ENCODE data around the gene NCAN. TPM values are rescaled to one million over a fixed set of nuclear protein-coding genes. Genes with fewer than 3 reads are reported as not detected.

Gene NCAN
- total RNA-seq, 2 donors from 2014 or later = 0.05 TPM; not detected in 1

DNA sequence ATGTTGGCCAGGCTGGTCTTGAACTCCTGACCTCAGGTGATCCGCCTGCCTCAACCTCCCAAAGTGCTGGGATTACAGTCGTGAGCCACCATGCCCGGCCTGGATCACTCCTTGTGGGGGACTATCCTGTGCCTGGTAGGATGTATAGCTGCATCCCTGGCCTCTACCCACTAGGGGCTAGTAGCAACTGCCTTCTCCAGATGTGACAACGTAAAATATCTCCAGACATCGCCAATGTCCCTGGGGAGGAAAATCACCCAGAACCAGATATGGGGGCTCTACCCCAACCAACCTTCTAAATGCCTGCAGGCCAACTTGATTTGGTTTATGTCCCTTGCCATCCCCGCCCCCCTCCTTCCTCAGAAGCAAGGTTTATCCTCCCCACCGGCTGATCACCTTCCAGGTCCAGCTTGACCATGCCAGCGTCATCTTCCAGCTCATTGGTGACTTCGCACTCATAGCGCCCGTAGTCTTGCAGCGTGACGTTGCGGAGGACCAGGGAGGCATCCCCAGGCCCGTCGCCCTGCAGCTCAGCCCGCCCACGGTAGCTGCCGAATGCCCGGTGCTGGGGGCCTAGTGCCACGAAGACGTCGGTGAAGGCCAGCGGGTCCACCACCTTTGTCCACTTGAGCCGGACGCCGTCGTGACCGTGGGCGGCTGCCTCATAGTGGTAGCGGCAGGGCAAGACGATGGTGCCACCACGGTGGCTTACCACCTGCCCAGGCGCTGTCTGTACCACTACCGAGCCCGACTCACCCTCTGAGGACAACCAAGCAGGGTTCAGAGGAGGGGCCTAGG, 48.9 kb downstream of the NCAN start:
- Histone ChIP-seq H3K36me3 (no peaks in the 10 kb centered on the region), H3K27me3 (peaks cover 24% of the 10 kb centered on the region), H3K4me1 (no peaks in the 10 kb centered on the region), H3K9me3 (no peaks in the 10 kb centered on the region), H3K9ac (ENCODE audit: low read depth in 2 of 2, low read length in 2 of 2) (no peak overlapping the region), H3K27ac (no peak overlapping the region), H3K4me3 (no peak overlapping the region)
- intact Hi-C loops (cut with DNase I) = no loop called here
- TF ChIP-seq, protein P1, sequence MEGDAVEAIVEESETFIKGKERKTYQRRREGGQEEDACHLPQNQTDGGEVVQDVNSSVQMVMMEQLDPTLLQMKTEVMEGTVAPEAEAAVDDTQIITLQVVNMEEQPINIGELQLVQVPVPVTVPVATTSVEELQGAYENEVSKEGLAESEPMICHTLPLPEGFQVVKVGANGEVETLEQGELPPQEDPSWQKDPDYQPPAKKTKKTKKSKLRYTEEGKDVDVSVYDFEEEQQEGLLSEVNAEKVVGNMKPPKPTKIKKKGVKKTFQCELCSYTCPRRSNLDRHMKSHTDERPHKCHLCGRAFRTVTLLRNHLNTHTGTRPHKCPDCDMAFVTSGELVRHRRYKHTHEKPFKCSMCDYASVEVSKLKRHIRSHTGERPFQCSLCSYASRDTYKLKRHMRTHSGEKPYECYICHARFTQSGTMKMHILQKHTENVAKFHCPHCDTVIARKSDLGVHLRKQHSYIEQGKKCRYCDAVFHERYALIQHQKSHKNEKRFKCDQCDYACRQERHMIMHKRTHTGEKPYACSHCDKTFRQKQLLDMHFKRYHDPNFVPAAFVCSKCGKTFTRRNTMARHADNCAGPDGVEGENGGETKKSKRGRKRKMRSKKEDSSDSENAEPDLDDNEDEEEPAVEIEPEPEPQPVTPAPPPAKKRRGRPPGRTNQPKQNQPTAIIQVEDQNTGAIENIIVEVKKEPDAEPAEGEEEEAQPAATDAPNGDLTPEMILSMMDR (IDR thresholded peaks at IDR 0.05) = no peak
- DNase-seq = no peak

DNA sequence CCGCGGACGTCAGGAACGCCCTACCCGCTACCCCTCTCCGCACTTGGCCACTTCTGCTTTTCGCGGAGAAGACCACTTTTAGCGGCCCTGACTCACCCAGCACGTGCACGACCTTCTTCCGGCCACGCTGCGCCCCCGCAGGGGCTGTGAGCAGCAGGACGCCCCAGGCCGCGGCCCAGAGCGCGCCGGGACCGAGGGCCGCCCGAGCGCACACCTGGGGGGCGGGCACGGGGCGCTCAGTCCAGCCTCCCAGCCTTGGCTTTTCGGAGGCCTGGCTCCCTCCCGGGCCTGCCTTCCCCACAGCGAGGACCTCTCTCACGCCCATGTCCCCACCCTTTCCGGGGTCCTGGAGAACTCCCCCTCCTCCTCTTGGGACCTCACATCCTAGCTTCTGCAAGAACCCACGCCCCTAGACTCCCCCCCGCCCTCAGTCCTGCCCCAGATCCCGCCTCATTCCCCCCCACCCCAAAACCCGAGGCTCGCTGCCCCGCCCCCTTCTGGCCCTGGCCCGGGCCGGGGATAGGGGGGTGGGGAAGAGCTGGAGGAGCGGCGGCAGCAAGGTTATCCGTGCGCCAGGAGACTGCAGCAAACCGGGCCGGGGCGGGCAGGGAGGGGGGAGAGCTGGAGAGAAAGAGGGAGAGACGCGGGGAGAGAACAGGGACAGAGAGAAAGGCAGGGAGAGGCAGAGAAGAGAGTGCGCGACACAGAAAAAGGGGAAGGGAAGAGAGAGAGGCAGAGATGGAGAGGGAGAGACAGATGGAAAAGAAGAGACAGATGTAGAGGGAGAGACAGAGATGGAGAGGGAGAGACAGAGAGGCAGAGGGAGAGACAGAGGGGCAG, 49.8 kb downstream of the NCAN start:
- no peak overlapping the region for H3K4me3 ChIP-seq
- H3K9me3 ChIP-seq = no peaks in the 10 kb centered on the region
- H3K9ac ChIP-seq (ENCODE audit: low read depth in 2 of 2, low read length in 2 of 2) = no peak overlapping the region
- DNase-seq = no peak
- H3K36me3 ChIP-seq = no peaks in the 10 kb centered on the region
- no peaks in the 10 kb centered on the region for H3K4me1 ChIP-seq
- no peak overlapping the region for H3K27ac ChIP-seq
- peaks cover 24% of the 10 kb centered on the region for H3K27me3 ChIP-seq
- intact Hi-C loops (cut with DNase I) = no loop called here
- TF ChIP-seq, protein P1 (IDR thresholded peaks at IDR 0.05) = no peak

DNA sequence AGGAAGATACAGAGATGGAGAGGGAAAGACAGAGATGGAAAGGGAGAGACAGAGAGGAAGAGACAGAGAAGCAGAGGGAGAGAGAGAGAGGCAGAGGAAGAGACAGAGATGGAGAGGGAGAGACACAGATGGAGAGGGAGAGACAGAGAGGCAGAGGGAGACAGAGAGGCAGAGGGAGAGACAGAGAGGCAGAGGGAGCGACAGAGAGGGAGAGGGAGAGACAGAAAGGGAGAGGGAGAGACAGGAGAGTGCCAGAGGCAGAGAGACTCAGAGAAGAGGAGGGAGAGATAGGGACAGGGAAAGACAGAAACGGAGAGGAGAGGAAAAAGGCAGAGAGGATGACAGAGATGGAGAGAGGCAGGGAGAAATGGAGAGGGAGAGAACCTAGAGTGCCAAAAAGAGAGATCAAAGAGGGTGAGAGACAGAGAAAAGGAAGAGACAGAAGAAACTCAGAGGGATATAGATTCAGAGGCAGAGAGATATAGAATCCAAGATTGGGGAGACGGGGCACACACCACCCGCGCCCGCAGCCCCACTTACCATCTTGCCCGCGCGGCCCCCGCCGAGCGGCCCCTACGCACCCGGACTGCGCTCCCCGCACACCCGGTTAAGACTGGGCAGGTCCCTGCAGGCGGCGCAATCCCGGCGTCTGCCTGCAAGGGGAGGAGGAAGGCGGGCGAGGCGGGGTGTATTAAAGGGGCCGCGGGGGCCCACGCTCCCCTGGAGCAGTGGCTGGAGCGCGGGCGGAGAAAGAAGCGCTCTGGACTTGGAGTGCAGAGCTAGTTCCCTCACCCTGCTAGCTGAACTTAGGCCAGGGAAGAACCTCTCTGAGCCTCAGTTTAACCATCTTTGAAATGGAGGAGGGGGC, 50.7 kb downstream of the NCAN start:
- Histone ChIP-seq H3K4me3 (no peak overlapping the region), H3K9ac (ENCODE audit: low read depth in 2 of 2, low read length in 2 of 2) (no peak overlapping the region), H3K36me3 (no peaks in the 10 kb centered on the region), H3K9me3 (no peaks in the 10 kb centered on the region), H3K4me1 (no peaks in the 10 kb centered on the region), H3K27me3 (peaks cover 24% of the 10 kb centered on the region), H3K27ac (no peak overlapping the region)
- intact Hi-C loops (cut with DNase I) = no loop called here
- TF ChIP-seq, protein P1 (IDR thresholded peaks at IDR 0.05) = no peak
- DNase-seq = no peak

DNA sequence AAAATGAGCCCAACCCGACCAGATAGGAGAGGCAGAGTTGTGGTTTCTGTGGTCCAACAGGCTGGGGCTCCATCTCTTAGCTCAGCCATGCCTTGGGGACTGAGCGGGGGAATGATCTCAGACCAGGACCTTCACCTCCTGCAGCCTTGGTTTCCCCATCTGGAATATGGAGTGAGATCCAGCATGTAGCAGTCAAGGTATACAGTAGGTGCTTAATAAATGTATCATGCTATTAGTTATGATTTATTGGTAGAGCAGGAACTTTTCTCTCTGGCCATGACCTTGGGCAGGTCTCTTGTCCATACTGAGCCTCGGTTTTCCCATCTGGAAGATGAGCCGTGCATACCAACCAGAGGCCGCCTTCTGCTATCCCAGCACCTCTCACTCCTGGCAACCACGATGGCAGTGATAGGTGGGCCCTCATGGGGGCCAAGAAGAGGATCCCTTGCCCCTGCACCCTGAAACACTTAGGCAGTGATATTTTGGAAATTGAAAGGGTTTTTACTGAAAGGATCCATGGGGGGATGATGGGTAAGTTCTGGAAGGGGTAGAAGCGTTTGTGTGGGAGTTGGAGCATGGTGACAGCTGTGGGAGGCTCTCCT, 52.2 kb downstream of the NCAN start:
- TF ChIP-seq, protein P1 (IDR thresholded peaks at IDR 0.05) = no peak
- no peak for DNase-seq
- Histone ChIP-seq H3K27me3 (peaks cover 24% of the 10 kb centered on the region), H3K4me3 (no peak overlapping the region), H3K27ac (no peak overlapping the region), H3K4me1 (no peaks in the 10 kb centered on the region), H3K36me3 (no peaks in the 10 kb centered on the region), H3K9ac (ENCODE audit: low read depth in 2 of 2, low read length in 2 of 2) (no peak overlapping the region), H3K9me3 (no peaks in the 10 kb centered on the region)
- intact Hi-C loops (cut with DNase I) = no loop called here

DNA sequence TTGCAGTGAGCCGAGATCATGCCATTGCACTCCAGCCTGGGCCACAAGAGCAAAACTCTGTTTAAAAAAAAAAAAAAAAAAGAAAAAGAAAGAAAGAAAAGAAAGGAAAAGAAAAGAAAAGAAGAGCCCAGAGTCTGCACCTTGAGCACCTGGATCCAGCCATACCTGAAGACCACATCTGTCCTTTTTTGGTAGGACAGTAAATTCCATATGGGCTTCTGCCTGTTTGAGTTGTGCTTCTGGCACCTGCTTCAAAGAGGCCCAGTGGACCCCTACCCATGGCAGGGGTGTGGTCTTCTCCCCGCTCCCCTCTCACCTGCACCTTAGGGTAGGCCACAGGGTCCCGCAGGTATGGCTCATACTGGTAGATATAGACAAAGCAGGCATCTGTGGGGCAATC, 55.5 kb downstream of the NCAN start:
- no peaks in the 10 kb centered on the region for H3K36me3 ChIP-seq
- TF ChIP-seq, protein P1 (IDR thresholded peaks at IDR 0.05) = no peak
- H3K4me3 ChIP-seq = no peak overlapping the region
- no peaks in the 10 kb centered on the region for H3K9me3 ChIP-seq
- DNase-seq = no peak
- intact Hi-C loops (cut with DNase I) = no loop called here
- H3K27ac ChIP-seq = no peak overlapping the region
- H3K4me1 ChIP-seq = no peaks in the 10 kb centered on the region
- no peak overlapping the region for H3K9ac ChIP-seq (ENCODE audit: low read depth in 2 of 2, low read length in 2 of 2)
- H3K27me3 ChIP-seq = peaks cover 10% of the 10 kb centered on the region
